ENCODE data around the gene RPP21.

Gene RPP21

DNA sequence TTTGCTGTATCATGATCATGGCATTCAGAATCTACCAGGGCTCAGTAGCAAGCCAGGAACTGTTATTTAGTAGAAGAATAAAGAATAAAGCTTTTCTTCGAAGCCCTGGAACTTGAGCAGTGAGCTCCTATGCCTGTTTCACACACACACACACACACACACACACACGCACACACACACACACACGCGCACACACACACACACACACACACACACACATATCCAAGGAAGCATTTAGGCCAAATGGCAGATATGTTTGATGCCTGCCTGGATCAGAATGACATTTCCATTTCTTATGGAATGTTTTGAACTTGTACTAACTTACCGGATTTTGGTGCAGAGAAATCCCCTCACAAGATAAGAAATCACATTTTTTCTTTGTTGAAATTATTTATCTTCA is 35.5 kb downstream of the RPP21 start:
- no peak for DNase-seq (ENCODE audit: low spot score)

DNA sequence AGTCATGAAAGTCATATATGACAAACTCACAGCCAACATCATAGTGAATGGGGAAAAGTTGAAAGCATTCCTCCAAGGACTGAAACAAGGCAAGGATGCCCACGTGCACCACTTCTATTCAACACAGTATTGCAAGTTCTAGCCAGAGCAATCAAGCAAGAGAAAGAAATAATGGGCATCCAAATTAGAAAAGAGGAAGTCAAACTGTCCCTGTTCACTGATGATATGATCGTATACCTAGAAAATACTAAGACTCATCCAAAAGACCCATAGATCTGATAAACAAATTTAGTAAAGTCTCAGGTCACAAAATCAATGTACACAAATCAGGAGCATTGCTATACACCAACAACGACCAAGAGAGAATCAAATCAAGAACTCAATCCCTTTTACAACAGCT is 41.2 kb downstream of the RPP21 start:
- no peak for DNase-seq (ENCODE audit: low spot score)

DNA sequence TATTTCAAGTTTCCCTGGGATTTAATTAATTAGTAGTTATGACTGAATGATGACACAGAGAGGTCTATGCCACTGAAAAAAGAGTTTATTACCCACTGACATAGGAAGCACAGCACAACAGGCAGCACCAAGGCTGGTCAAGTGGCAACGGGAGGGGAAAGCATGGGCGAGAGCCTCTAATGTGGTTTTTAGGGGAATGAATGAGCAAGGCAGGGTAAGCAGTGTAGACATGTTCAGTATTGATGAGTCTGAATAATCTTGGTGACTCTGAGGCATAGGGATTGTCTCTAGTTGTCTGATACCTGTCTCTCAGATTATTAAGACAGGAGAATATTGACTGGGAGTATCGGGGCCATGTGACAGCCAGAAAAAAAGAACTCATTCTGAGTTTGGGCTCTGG is 46.3 kb downstream of the RPP21 start:
- no peak for DNase-seq (ENCODE audit: low spot score)

DNA sequence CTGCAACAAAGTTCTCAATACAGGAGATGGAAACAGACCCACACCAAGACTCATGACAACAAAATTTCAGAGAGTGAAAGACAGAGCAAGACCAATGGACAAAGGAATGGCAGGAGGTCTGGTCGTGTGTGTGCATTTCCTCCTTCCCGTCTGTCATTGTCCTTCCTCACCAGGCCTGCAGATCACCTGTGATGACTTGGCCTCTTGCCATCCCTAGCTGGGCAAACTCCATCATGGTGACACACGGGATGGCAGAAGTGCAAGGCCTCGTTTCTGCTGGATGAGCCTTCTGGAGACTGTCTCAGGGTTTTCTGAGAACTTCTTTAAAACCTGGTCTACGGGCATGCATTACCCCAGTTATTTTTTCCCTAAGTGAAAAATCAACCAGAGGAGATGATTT is 49.2 kb downstream of the RPP21 start:
- DNase-seq (ENCODE audit: low spot score), result no peak

All from hematopoietic multipotent progenitor cell treated with erythropoietin and hydrocortisone succinate and interleukin-3 and kit ligand, for 17 days (in vitro differentiated cells).